Measurements from ENCODE around the gene MACROD2.

MACROD2 gene

GRCh38 chr20:14062786-14063185, 67.5 kb downstream of the MACROD2 start:
- DNase-seq (ENCODE audit: low spot score), result no peak

GRCh38 chr20:14064333-14064732, 69.0 kb downstream of the MACROD2 start:
- no peak for DNase-seq (ENCODE audit: low spot score)

- DNase-seq (ENCODE audit: low spot score), result no peak
Measured at GRCh38 chr20:14064921-14065320, 69.6 kb downstream of the MACROD2 start.

- no peak for DNase-seq (ENCODE audit: low spot score)
Measured at GRCh38 chr20:14065774-14066173, 70.5 kb downstream of the MACROD2 start.

- no peak for DNase-seq (ENCODE audit: low spot score)
Measured at GRCh38 chr20:14067603-14068002, 72.3 kb downstream of the MACROD2 start.

GRCh38 chr20:14069796-14070195, 74.5 kb downstream of the MACROD2 start:
- DNase-seq (ENCODE audit: low spot score), result no peak

GRCh38 chr20:14093652-14094051, 98.3 kb downstream of the MACROD2 start:
- DNase-seq (ENCODE audit: low spot score), result no peak

- DNase-seq (ENCODE audit: low spot score), result no peak
Measured at GRCh38 chr20:14098261-14098660, 102.9 kb downstream of the MACROD2 start.

GRCh38 chr20:14113416-14113815, 118.1 kb downstream of the MACROD2 start:
- no peak for DNase-seq (ENCODE audit: low spot score)

GRCh38 chr20:14114065-14114704, 118.9 kb downstream of the MACROD2 start:
- DNase-seq (ENCODE audit: low spot score), result no peak

- no peak for DNase-seq (ENCODE audit: low spot score)
Measured at GRCh38 chr20:14116037-14116436, 120.7 kb downstream of the MACROD2 start.

- no peak for DNase-seq (ENCODE audit: low spot score)
Measured at GRCh38 chr20:14117768-14118167, 122.5 kb downstream of the MACROD2 start.

GRCh38 chr20:14126856-14127255, 131.5 kb downstream of the MACROD2 start:
- DNase-seq (ENCODE audit: low spot score), result no peak

GRCh38 chr20:14127514-14128223, 132.4 kb downstream of the MACROD2 start:
- DNase-seq (ENCODE audit: low spot score), result no peak

GRCh38 chr20:14134004-14134403, 138.7 kb downstream of the MACROD2 start:
- DNase-seq (ENCODE audit: low spot score), result no peak

- peak; percentile 70 for DNase-seq (ENCODE audit: low spot score)
Measured at GRCh38 chr20:14142171-14142570, 146.9 kb downstream of the MACROD2 start.

- DNase-seq (ENCODE audit: low spot score), result no peak
Measured at GRCh38 chr20:14142964-14143627, 147.8 kb downstream of the MACROD2 start.

- DNase-seq (ENCODE audit: low spot score), result no peak
Measured at GRCh38 chr20:14148042-14148441, 152.7 kb downstream of the MACROD2 start.

GRCh38 chr20:14155361-14155760, 160.0 kb downstream of the MACROD2 start:
- DNase-seq (ENCODE audit: low spot score), result no peak

- DNase-seq (ENCODE audit: low spot score), result no peak
Measured at GRCh38 chr20:14178528-14178927, 183.2 kb downstream of the MACROD2 start.

GRCh38 chr20:14178952-14179351, 183.6 kb downstream of the MACROD2 start:
- no peak for DNase-seq (ENCODE audit: low spot score)

GRCh38 chr20:14189794-14190402, 194.6 kb downstream of the MACROD2 start:
- DNase-seq (ENCODE audit: low spot score), result peak; percentile 10

- no peak for DNase-seq (ENCODE audit: low spot score)
Measured at GRCh38 chr20:14191559-14191958, 196.2 kb downstream of the MACROD2 start.
